ENCODE measurements around the gene SDCBP2.
"Not testable (repeated sequence)": the region's sequence is repeated elsewhere in the genome, so short reads cannot be mapped to it uniquely, and the experiment has no call there.

Gene SDCBP2

GRCh38 chr20:1345030-1345755, 16.3 kb upstream of the SDCBP2 start:
- Histone ChIP-seq H3K36me3 (ENCODE audit: insufficient read depth) (no peaks in the 10 kb centered on the region), H2AFZ (ENCODE audit: low read depth) (no peak overlapping the region), H4K20me1 (ENCODE audit: insufficient read depth) (no peaks in the 10 kb centered on the region), H3K9ac (no peak overlapping the region), H3K4me2 (no peak overlapping the region), H3K27ac (no peak overlapping the region), H3K27me3 (ENCODE audit: insufficient read depth, low read depth) (no peaks in the 10 kb centered on the region), H3K4me3 (IDR thresholded peaks at IDR 0.05; ENCODE audit: insufficient read depth, low read depth, low read length) (no peak overlapping the region), H3K79me2 (ENCODE audit: insufficient read depth, low read depth) (no peaks in the 10 kb centered on the region), H3K4me1 (ENCODE audit: low read depth, poor library complexity, severe bottlenecking) (no peaks in the 10 kb centered on the region)
- TF ChIP-seq CTCF (conservative IDR thresholded peaks at IDR 0.05; ENCODE audit: low read depth, low read length): no peak

- H3K79me2 ChIP-seq (ENCODE audit: insufficient read depth, low read depth); H3K36me3 ChIP-seq (ENCODE audit: insufficient read depth); H4K20me1 ChIP-seq (ENCODE audit: insufficient read depth); H3K4me2 ChIP-seq; H3K4me3 ChIP-seq (IDR thresholded peaks at IDR 0.05; ENCODE audit: insufficient read depth, low read depth, low read length); H3K4me1 ChIP-seq (ENCODE audit: low read depth, poor library complexity, severe bottlenecking); H3K27me3 ChIP-seq (ENCODE audit: insufficient read depth, low read depth); H3K9ac ChIP-seq; H3K27ac ChIP-seq; H2AFZ ChIP-seq (ENCODE audit: low read depth): not testable (repeated sequence)
Observed at GRCh38 chr20:1343446-1344124, 14.6 kb upstream of the SDCBP2 start.

GRCh38 chr20:1341561-1342265, 12.8 kb upstream of the SDCBP2 start:
- no peaks in the 10 kb centered on the region for H4K20me1 ChIP-seq (ENCODE audit: insufficient read depth)
- H3K4me3 ChIP-seq (IDR thresholded peaks at IDR 0.05; ENCODE audit: insufficient read depth, low read depth, low read length): no peak overlapping the region
- no peak overlapping the region for H3K27ac ChIP-seq
- no peak overlapping the region for H3K4me2 ChIP-seq
- H3K4me1 ChIP-seq (ENCODE audit: low read depth, poor library complexity, severe bottlenecking): no peaks in the 10 kb centered on the region
- no peaks in the 10 kb centered on the region for H3K36me3 ChIP-seq (ENCODE audit: insufficient read depth)
- no peak overlapping the region for H2AFZ ChIP-seq (ENCODE audit: low read depth)
- TF ChIP-seq CTCF (conservative IDR thresholded peaks at IDR 0.05; ENCODE audit: low read depth, low read length): no peak
- H3K27me3 ChIP-seq (ENCODE audit: insufficient read depth, low read depth): no peaks in the 10 kb centered on the region
- H3K9ac ChIP-seq: no peak overlapping the region
- H3K79me2 ChIP-seq (ENCODE audit: insufficient read depth, low read depth): no peaks in the 10 kb centered on the region

- H3K36me3 ChIP-seq (ENCODE audit: insufficient read depth): no peaks in the 10 kb centered on the region
- no peaks in the 10 kb centered on the region for H4K20me1 ChIP-seq (ENCODE audit: insufficient read depth)
- H2AFZ ChIP-seq (ENCODE audit: low read depth): no peak overlapping the region
- no peak for TF ChIP-seq CTCF (conservative IDR thresholded peaks at IDR 0.05; ENCODE audit: low read depth, low read length)
- H3K4me2 ChIP-seq: no peak overlapping the region
- no peaks in the 10 kb centered on the region for H3K79me2 ChIP-seq (ENCODE audit: insufficient read depth, low read depth)
- no peak overlapping the region for H3K27ac ChIP-seq
- no peak overlapping the region for H3K4me3 ChIP-seq (IDR thresholded peaks at IDR 0.05; ENCODE audit: insufficient read depth, low read depth, low read length)
- H3K9ac ChIP-seq: no peak overlapping the region
- no peaks in the 10 kb centered on the region for H3K4me1 ChIP-seq (ENCODE audit: low read depth, poor library complexity, severe bottlenecking)
- H3K27me3 ChIP-seq (ENCODE audit: insufficient read depth, low read depth): no peaks in the 10 kb centered on the region
Observed at GRCh38 chr20:1338801-1339200, 9.9 kb upstream of the SDCBP2 start.
